Panc1 (cell line): ENCODE results near the gene KCNAB2. TPM values are rescaled to one million over a fixed set of nuclear protein-coding genes. Genes with fewer than 3 reads are reported as not detected.

Source experiments
- ATAC-seq: fragments of 200-7000 bp; cut with Tn5 transposase; 2 replicates; pipeline ENCODE4 v1.9.1; 2020; ENCODE audit warnings: mild to moderate bottlenecking, moderate library complexity
- BruUV-seq: library from RNA; stranded (reverse); fragments of 400-500 nt; replicated peaks from 2 replicates; lab custom pipeline; 2021; lab: Mats Ljungman, UMichigan
- CTCF ChIA-PET: fragments of 300-600 bp; sonication (Branson Sonifier 250); formaldehyde crosslinking; loops from one replicate; lab custom pipeline; 2022; ENCODE audit warnings: antibody characterized with exemption; lab: Charles Lee
- POLR2A ChIA-PET: fragments of 300-600 bp; sonication (Branson Sonifier 250); formaldehyde crosslinking; loops from one replicate; lab custom pipeline; 2022; ENCODE audit warnings: antibody characterized with exemption; lab: Charles Lee
- DNase-seq: peaks from one replicate; pipeline ENCODE4 v3.0.0-alpha.2; 2010; ENCODE audit warnings: low read depth, low spot score
- H3K27ac ChIP-seq: 2 replicates; pipeline ENCODE4 v1.5.1; 2011; ENCODE audit warnings: mild to moderate bottlenecking, low read length, inconsistent platforms
- H3K27me3 ChIP-seq: fragments of 200-500 bp; sonication (Bioruptor generic); 2 replicates; pipeline ENCODE4 v1.6.0; 2014; ENCODE audit warnings: low read length, inconsistent platforms; ENCODE audit not compliant: control insufficient read depth, insufficient read depth
- H3K36me3 ChIP-seq: fragments of 200-500 bp; sonication (Bioruptor generic); 2 replicates; pipeline ENCODE4 v1.5.1; 2014; ENCODE audit warnings: inconsistent platforms, mild to moderate bottlenecking, low read length, moderate library complexity; ENCODE audit not compliant: control insufficient read depth, insufficient read depth
- H3K4me1 ChIP-seq: 2 replicates; pipeline ENCODE4 v1.5.1; 2011; ENCODE audit warnings: inconsistent platforms, mild to moderate bottlenecking, low read length, moderate library complexity; ENCODE audit not compliant: control insufficient read depth, insufficient read depth
- H3K4me3 ChIP-seq, 2 experiments: 2 replicates each; pipeline ENCODE4 v1.5.1; 2011 to 2012; ENCODE audit warnings: low read depth in 2 of 2, low read length in 2 of 2, mild to moderate bottlenecking in 2 of 2, inconsistent platforms in 1 of 2, moderate library complexity in 1 of 2
- H3K9me3 ChIP-seq: fragments of 200-500 bp; sonication (Bioruptor generic); 2 replicates; pipeline ENCODE4 v1.5.1; 2014; ENCODE audit warnings: low read depth, mild to moderate bottlenecking, inconsistent platforms, low read length, moderate library complexity; ENCODE audit not compliant: control insufficient read depth, insufficient read depth
- POLR2AphosphoS5 ChIP-seq: IDR thresholded peaks from 2 replicates; pipeline ENCODE4 v1.6.1; 2012; ENCODE audit warnings: mild to moderate bottlenecking, low read depth, low read length, moderate library complexity
- SIN3A ChIP-seq: IDR thresholded peaks from 2 replicates; pipeline ENCODE4 v1.6.1; 2012; ENCODE audit warnings: low read depth, mild to moderate bottlenecking, low read length, moderate library complexity, borderline replicate concordance; ENCODE audit not compliant: insufficient read depth
- TCF7L2 ChIP-seq: IDR thresholded peaks from 2 replicates; pipeline ENCODE4 v1.6.1; 2011; ENCODE audit warnings: mild to moderate bottlenecking, low read depth, low read length, inconsistent platforms
- in situ Hi-C: cut with HindIII; loops from 2 replicates; pipeline ENCODE4 v1.10.0; 2016; ENCODE audit warnings: low sequenced_read_pairs, low pct_unique_long_range_greater_than_20kb
- intact Hi-C: fragments of 100-400 bp; cut with micrococcal nuclease; formaldehyde crosslinking; loops from one replicate; pipeline ENCODE4 v1.10.0; 2022; ENCODE audit not compliant: unreplicated experiment
- total RNA-seq: library from RNA; stranded (reverse); gene quantifications from one replicate; pipeline ENCODE4 v1.2.1, GENCODE V29; 2021; ENCODE audit not compliant: unreplicated experiment
- TF ChIP-seq, protein P1 (sequence below), 2 experiments: IDR thresholded peaks; 2 replicates each; pipeline ENCODE4 v1.6.1; 2011 to 2012; ENCODE audit warnings: low read depth in 2 of 2, control low read depth in 1 of 2, low read length in 1 of 2, mild to moderate bottlenecking in 1 of 2, moderate library complexity in 1 of 2; ENCODE audit not compliant: insufficient read depth in 1 of 2
- TF ChIP-seq, protein P2 (sequence below): fragments of 450-650 bp; IDR thresholded peaks from 2 replicates; pipeline ENCODE4 v1.5.1; 2017; ENCODE audit warnings: mild to moderate bottlenecking

KCNAB2 gene
- total RNA-seq, 1 experiment from 2014 or later, result 27.6 TPM

DNA sequence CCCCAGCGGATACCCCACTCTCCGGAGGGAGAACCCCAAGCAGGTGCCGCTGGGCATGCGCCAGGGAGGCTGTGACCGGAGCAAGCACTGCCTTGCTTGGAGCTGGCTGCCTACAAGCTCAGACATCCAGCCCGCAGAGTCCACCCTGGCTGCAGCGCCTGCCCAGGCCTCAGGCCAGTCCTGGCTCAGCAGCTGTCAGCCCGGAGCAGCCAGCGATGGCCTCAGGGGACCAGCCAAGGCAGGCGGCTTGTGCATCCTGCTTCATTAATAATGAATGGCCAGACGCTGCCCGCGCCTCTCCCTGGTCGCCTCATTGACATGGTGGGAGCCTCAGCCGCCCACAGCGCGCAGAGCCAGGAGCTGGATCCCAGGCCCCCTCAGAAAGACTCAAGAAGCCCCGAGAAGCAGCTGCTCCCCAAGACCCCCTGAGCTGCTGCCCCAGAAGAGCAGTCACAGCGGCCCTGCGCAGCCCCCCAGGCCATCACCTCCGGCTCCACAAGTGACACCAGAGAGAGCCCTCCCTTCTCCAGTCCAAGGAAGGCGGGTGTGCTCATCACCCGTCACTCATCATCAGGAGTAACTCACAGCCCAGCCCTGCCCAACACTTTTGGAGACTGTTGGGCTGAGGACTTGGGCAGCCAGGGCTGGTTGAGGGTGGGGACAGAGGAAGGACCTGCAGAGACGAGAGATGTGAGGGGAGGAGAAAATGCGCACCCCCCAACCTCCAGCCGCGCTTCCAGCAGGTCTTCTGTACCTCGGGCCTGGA lies 19.6 kb downstream of the KCNAB2 start:
- intact Hi-C loops (no loop called here), in situ Hi-C loops (no loop called here)
- CTCF ChIA-PET, result no interaction called here
- POLR2A ChIA-PET, result no interaction called here
- Histone ChIP-seq H3K27ac (no peak overlapping the region), H3K9me3 (no peaks in the 10 kb centered on the region), H3K4me1 (no peaks in the 10 kb centered on the region), H3K36me3 (no peaks in the 10 kb centered on the region), H3K27me3 (no peaks in the 10 kb centered on the region), H3K4me3 (no peak overlapping the region)
- BruUV-seq, result no TSS peak
- TF ChIP-seq POLR2AphosphoS5 (no peak), SIN3A (no peak), TCF7L2 (no peak)
- TF ChIP-seq, protein P1, sequence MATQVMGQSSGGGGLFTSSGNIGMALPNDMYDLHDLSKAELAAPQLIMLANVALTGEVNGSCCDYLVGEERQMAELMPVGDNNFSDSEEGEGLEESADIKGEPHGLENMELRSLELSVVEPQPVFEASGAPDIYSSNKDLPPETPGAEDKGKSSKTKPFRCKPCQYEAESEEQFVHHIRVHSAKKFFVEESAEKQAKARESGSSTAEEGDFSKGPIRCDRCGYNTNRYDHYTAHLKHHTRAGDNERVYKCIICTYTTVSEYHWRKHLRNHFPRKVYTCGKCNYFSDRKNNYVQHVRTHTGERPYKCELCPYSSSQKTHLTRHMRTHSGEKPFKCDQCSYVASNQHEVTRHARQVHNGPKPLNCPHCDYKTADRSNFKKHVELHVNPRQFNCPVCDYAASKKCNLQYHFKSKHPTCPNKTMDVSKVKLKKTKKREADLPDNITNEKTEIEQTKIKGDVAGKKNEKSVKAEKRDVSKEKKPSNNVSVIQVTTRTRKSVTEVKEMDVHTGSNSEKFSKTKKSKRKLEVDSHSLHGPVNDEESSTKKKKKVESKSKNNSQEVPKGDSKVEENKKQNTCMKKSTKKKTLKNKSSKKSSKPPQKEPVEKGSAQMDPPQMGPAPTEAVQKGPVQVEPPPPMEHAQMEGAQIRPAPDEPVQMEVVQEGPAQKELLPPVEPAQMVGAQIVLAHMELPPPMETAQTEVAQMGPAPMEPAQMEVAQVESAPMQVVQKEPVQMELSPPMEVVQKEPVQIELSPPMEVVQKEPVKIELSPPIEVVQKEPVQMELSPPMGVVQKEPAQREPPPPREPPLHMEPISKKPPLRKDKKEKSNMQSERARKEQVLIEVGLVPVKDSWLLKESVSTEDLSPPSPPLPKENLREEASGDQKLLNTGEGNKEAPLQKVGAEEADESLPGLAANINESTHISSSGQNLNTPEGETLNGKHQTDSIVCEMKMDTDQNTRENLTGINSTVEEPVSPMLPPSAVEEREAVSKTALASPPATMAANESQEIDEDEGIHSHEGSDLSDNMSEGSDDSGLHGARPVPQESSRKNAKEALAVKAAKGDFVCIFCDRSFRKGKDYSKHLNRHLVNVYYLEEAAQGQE (IDR thresholded peaks at IDR 0.05; ENCODE audit: insufficient read depth in 1 of 2, low read depth in 2 of 2, low read length in 1 of 2), result no peak
- TF ChIP-seq, protein P2, sequence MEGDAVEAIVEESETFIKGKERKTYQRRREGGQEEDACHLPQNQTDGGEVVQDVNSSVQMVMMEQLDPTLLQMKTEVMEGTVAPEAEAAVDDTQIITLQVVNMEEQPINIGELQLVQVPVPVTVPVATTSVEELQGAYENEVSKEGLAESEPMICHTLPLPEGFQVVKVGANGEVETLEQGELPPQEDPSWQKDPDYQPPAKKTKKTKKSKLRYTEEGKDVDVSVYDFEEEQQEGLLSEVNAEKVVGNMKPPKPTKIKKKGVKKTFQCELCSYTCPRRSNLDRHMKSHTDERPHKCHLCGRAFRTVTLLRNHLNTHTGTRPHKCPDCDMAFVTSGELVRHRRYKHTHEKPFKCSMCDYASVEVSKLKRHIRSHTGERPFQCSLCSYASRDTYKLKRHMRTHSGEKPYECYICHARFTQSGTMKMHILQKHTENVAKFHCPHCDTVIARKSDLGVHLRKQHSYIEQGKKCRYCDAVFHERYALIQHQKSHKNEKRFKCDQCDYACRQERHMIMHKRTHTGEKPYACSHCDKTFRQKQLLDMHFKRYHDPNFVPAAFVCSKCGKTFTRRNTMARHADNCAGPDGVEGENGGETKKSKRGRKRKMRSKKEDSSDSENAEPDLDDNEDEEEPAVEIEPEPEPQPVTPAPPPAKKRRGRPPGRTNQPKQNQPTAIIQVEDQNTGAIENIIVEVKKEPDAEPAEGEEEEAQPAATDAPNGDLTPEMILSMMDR, result no peak
- no peak for DNase-seq
- no peak for ATAC-seq

DNA sequence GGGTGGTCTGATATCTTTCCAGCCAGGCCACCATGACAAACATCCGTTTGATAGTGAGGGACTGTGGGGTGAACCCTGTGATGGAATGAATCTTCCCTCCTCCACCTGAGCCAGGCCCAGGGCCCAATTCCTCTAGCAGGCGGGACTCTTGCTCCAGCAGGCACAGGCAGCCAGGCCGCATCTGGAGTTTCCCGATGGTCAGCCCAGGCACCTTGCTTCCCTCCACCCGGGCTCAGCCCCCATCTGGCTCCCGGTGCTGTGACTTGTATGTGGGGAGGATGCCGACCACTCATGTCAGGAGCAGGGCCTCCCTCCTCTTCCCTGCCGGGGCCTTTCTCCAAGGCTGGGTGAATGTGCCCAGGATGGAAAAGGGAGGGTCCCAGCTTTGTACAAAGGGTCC lies 21.0 kb downstream of the KCNAB2 start:
- CTCF ChIA-PET, result no interaction called here
- Histone ChIP-seq H3K9me3 (no peaks in the 10 kb centered on the region), H3K4me1 (no peaks in the 10 kb centered on the region), H3K27ac (no peak overlapping the region), H3K36me3 (no peaks in the 10 kb centered on the region), H3K27me3 (no peaks in the 10 kb centered on the region), H3K4me3 (no peak overlapping the region)
- POLR2A ChIA-PET, result no interaction called here
- DNase-seq, result no peak
- in situ Hi-C loops (no loop called here), intact Hi-C loops (no loop called here)
- BruUV-seq, result no TSS peak
- no peak for TF ChIP-seq TCF7L2
- TF ChIP-seq, protein P1 (IDR thresholded peaks at IDR 0.05; ENCODE audit: insufficient read depth in 1 of 2, low read depth in 2 of 2, low read length in 1 of 2), result no peak
- TF ChIP-seq SIN3A, result no peak
- TF ChIP-seq POLR2AphosphoS5, result no peak
- TF ChIP-seq, protein P2, result no peak
- ATAC-seq, result no peak
